Panc1 (cell line): ENCODE data around the gene HOXB5.

Experiments
- CTCF ChIP-seq: fragments of 450-650 bp; IDR thresholded peaks from 2 replicates; pipeline ENCODE4 v1.5.1; 2017; ENCODE audit warnings: mild to moderate bottlenecking
- POLR2AphosphoS5 ChIP-seq: IDR thresholded peaks from 2 replicates; pipeline ENCODE4 v1.6.1; 2012; ENCODE audit warnings: mild to moderate bottlenecking, low read depth, low read length, moderate library complexity
- REST ChIP-seq, 2 experiments: IDR thresholded peaks; 2 replicates each; pipeline ENCODE4 v1.6.1; 2011 to 2012; ENCODE audit warnings: low read depth in 2 of 2, control low read depth in 1 of 2, low read length in 1 of 2, mild to moderate bottlenecking in 1 of 2, moderate library complexity in 1 of 2; ENCODE audit not compliant: insufficient read depth in 1 of 2
- TCF7L2 ChIP-seq: IDR thresholded peaks from 2 replicates; pipeline ENCODE4 v1.6.1; 2011; ENCODE audit warnings: mild to moderate bottlenecking, low read depth, low read length, inconsistent platforms

- TF ChIP-seq CTCF (no peak), REST (IDR thresholded peaks at IDR 0.05; ENCODE audit: insufficient read depth in 1 of 2, low read depth in 2 of 2, low read length in 1 of 2) (no peak), POLR2AphosphoS5 (no peak), TCF7L2 (no peak)
Observed at GRCh38 chr17:48583708-48584222, 9.8 kb downstream of the HOXB5 start.
